ENCODE data around the gene GUCY2C. TPM values are rescaled to one million over a fixed set of nuclear protein-coding genes. Genes with fewer than 3 reads are reported as not detected.

The GUCY2C gene
- total and polyA plus RNA-seq, 4 donors, result 0.01 to 0.05 TPM; not detected in 2

DNA sequence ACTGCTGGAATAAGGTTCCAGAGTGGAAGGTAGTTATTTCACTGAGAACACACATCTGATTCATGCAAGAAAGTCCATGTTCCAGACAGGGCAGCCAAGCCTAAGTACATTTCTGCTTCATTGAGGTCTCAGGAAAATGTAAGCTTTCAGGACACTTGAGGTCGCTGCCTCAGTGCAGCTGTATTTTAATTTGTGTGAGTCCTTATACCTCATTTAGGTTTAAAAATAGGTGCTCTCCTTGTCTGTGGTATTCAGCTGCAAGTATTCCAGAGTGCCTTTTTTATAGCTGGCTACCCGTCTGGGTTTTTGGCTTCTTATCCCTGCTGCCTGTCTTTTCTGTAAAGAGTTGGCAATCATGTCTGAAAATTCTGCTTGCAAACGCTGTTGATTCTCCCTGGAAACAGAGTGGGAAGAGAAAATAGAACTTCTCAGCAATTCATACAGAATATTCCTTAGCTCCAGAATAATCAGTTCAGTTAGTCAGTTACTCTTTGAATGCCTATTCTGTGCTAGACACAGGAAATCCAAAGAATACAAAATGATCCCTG, 83.4 kb downstream of the GUCY2C start:
- Histone ChIP-seq H3K27me3 (ENCODE audit: control insufficient read depth in 4 of 4, insufficient read depth in 4 of 4, low read length in 3 of 4) (no peaks in the 10 kb centered on the region), H3K4me3 (ENCODE audit: low read depth in 1 of 3, low read length in 3 of 3) (no peak overlapping the region), H3K4me1 (ENCODE audit: control insufficient read depth in 4 of 4, insufficient read depth in 4 of 4, low read length in 3 of 4) (peaks cover 0 to 4% (median 1%) of the 10 kb centered on the region in 4 donors), H3K36me3 (ENCODE audit: control insufficient read depth in 4 of 4, insufficient read depth in 3 of 4, low read depth in 1 of 4, low read length in 3 of 4) (no peaks in the 10 kb centered on the region), H3K27ac (ENCODE audit: low read depth in 1 of 2, low read length in 2 of 2) (no peak overlapping the region), H3K9ac (ENCODE audit: low read depth in 1 of 2, low read length in 2 of 2) (no peak overlapping the region), H3K9me3 (ENCODE audit: control insufficient read depth in 4 of 4, low read length in 3 of 4) (peaks cover 0 to 6% (median 4%) of the 10 kb centered on the region in 4 donors)
- DNase-seq (ENCODE audit: low spot score), result no peak
- 88% methylated on average over 3 of the region's 3 CpGs for WGBS
- TF ChIP-seq, protein P1, sequence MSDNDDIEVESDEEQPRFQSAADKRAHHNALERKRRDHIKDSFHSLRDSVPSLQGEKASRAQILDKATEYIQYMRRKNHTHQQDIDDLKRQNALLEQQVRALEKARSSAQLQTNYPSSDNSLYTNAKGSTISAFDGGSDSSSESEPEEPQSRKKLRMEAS (IDR thresholded peaks at IDR 0.05), result no peak
- TF ChIP-seq EGR1 (IDR thresholded peaks at IDR 0.05; ENCODE audit: low read depth in 2 of 2) (no peak), FOXA1 (IDR thresholded peaks at IDR 0.05) (no peak), YY1 (IDR thresholded peaks at IDR 0.05) (no peak), RXRA (IDR thresholded peaks at IDR 0.05) (no peak), SP1 (IDR thresholded peaks at IDR 0.05) (no peak), HNF4G (IDR thresholded peaks at IDR 0.05) (no peak)
- TF ChIP-seq, protein P2, sequence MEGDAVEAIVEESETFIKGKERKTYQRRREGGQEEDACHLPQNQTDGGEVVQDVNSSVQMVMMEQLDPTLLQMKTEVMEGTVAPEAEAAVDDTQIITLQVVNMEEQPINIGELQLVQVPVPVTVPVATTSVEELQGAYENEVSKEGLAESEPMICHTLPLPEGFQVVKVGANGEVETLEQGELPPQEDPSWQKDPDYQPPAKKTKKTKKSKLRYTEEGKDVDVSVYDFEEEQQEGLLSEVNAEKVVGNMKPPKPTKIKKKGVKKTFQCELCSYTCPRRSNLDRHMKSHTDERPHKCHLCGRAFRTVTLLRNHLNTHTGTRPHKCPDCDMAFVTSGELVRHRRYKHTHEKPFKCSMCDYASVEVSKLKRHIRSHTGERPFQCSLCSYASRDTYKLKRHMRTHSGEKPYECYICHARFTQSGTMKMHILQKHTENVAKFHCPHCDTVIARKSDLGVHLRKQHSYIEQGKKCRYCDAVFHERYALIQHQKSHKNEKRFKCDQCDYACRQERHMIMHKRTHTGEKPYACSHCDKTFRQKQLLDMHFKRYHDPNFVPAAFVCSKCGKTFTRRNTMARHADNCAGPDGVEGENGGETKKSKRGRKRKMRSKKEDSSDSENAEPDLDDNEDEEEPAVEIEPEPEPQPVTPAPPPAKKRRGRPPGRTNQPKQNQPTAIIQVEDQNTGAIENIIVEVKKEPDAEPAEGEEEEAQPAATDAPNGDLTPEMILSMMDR (IDR thresholded peaks at IDR 0.05; ENCODE audit: low read depth, low read length, missing input control), result no peak
- TF ChIP-seq, protein P3, sequence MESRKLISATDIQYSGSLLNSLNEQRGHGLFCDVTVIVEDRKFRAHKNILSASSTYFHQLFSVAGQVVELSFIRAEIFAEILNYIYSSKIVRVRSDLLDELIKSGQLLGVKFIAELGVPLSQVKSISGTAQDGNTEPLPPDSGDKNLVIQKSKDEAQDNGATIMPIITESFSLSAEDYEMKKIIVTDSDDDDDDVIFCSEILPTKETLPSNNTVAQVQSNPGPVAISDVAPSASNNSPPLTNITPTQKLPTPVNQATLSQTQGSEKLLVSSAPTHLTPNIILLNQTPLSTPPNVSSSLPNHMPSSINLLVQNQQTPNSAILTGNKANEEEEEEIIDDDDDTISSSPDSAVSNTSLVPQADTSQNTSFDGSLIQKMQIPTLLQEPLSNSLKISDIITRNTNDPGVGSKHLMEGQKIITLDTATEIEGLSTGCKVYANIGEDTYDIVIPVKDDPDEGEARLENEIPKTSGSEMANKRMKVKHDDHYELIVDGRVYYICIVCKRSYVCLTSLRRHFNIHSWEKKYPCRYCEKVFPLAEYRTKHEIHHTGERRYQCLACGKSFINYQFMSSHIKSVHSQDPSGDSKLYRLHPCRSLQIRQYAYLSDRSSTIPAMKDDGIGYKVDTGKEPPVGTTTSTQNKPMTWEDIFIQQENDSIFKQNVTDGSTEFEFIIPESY (IDR thresholded peaks at IDR 0.05), result no peak
- TF ChIP-seq, protein P4, sequence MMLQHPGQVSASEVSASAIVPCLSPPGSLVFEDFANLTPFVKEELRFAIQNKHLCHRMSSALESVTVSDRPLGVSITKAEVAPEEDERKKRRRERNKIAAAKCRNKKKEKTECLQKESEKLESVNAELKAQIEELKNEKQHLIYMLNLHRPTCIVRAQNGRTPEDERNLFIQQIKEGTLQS (IDR thresholded peaks at IDR 0.05), result no peak

DNA sequence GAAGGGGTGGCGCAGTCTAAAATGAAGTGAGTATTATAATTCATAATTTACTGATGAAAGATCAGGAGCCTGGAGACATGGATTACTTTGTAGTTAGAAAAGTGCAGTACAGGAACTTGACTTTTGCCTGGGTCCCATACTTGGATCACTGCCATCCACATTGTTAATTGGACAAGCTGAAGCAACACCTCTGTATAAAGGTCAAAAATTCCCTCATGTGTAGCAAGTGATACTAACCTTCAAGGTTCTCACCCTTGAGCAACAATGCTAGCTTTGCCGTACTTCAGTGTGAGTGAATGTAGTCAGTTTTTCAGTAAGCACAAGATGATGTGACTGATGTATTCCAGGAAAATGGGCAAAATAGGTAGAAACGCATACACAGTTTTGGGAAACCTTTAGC, 84.1 kb downstream of the GUCY2C start:
- H3K4me3 ChIP-seq (ENCODE audit: low read depth in 1 of 3, low read length in 3 of 3), result no peak overlapping the region
- no peaks in the 10 kb centered on the region for H3K27me3 ChIP-seq (ENCODE audit: control insufficient read depth in 4 of 4, insufficient read depth in 4 of 4, low read length in 3 of 4)
- H3K4me1 ChIP-seq (ENCODE audit: control insufficient read depth in 4 of 4, insufficient read depth in 4 of 4, low read length in 3 of 4), result peaks cover 0 to 4% (median 1%) of the 10 kb centered on the region in 4 donors
- DNase-seq (ENCODE audit: low spot score), result no peak
- H3K9me3 ChIP-seq (ENCODE audit: control insufficient read depth in 4 of 4, low read length in 3 of 4), result peaks cover 0 to 6% (median 4%) of the 10 kb centered on the region in 4 donors
- no peak overlapping the region for H3K27ac ChIP-seq (ENCODE audit: low read depth in 1 of 2, low read length in 2 of 2)
- 83% methylated on average over 3 of the region's 3 CpGs for WGBS
- H3K36me3 ChIP-seq (ENCODE audit: control insufficient read depth in 4 of 4, insufficient read depth in 3 of 4, low read depth in 1 of 4, low read length in 3 of 4), result no peaks in the 10 kb centered on the region
- TF ChIP-seq YY1 (IDR thresholded peaks at IDR 0.05), result no peak
- no peak overlapping the region for H3K9ac ChIP-seq (ENCODE audit: low read depth in 1 of 2, low read length in 2 of 2)

DNA sequence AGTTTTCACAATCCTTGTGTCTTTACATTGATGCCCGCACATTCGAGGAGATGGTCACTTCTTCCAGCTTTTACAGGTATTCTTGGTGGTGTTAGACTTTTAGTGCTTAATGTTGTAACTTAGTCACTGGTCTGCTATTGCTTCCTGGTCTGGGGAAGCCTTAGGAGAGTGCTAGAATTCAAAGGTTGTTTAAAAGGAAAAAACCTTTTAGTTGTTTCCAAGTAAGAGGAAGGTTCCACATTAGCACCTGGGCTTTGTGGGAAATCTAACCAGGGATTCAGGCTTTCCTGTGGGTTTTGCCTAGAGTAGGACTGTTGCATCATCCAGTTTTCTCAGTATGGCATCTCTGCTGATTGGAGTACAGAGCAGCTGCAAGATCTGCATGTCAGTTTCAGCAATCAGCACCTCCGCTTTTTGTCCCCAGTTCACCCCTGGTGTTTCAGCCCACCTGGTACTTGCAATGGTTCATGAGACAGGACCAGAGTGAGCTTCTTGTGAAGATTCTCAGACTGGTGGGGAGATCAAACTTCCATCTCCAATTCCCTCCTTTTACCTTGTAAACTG, 84.7 kb downstream of the GUCY2C start:
- WGBS, result 93% methylated on average over 3 of the region's 3 CpGs
- DNase-seq (ENCODE audit: low spot score), result no peak

More for the DNA sequence above, 84.7 kb downstream of the GUCY2C start:
- peaks cover 0 to 9% (median 4%) of the 10 kb centered on the region in 4 donors for H3K9me3 ChIP-seq (ENCODE audit: control insufficient read depth in 4 of 4, low read length in 3 of 4)
- no peak overlapping the region for H3K9ac ChIP-seq (ENCODE audit: low read depth in 1 of 2, low read length in 2 of 2)
- no peak overlapping the region for H3K27ac ChIP-seq (ENCODE audit: low read depth in 1 of 2, low read length in 2 of 2)
- H3K36me3 ChIP-seq (ENCODE audit: control insufficient read depth in 4 of 4, insufficient read depth in 3 of 4, low read depth in 1 of 4, low read length in 3 of 4), result no peaks in the 10 kb centered on the region
- peaks cover 0 to 4% (median 1%) of the 10 kb centered on the region in 4 donors for H3K4me1 ChIP-seq (ENCODE audit: control insufficient read depth in 4 of 4, insufficient read depth in 4 of 4, low read length in 3 of 4)
- H3K4me3 ChIP-seq (ENCODE audit: low read depth in 1 of 3, low read length in 3 of 3), result no peak overlapping the region
- TF ChIP-seq, protein P5, sequence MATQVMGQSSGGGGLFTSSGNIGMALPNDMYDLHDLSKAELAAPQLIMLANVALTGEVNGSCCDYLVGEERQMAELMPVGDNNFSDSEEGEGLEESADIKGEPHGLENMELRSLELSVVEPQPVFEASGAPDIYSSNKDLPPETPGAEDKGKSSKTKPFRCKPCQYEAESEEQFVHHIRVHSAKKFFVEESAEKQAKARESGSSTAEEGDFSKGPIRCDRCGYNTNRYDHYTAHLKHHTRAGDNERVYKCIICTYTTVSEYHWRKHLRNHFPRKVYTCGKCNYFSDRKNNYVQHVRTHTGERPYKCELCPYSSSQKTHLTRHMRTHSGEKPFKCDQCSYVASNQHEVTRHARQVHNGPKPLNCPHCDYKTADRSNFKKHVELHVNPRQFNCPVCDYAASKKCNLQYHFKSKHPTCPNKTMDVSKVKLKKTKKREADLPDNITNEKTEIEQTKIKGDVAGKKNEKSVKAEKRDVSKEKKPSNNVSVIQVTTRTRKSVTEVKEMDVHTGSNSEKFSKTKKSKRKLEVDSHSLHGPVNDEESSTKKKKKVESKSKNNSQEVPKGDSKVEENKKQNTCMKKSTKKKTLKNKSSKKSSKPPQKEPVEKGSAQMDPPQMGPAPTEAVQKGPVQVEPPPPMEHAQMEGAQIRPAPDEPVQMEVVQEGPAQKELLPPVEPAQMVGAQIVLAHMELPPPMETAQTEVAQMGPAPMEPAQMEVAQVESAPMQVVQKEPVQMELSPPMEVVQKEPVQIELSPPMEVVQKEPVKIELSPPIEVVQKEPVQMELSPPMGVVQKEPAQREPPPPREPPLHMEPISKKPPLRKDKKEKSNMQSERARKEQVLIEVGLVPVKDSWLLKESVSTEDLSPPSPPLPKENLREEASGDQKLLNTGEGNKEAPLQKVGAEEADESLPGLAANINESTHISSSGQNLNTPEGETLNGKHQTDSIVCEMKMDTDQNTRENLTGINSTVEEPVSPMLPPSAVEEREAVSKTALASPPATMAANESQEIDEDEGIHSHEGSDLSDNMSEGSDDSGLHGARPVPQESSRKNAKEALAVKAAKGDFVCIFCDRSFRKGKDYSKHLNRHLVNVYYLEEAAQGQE (IDR thresholded peaks at IDR 0.05), result no peak
- no peak for TF ChIP-seq SP1 (IDR thresholded peaks at IDR 0.05)
- no peaks in the 10 kb centered on the region for H3K27me3 ChIP-seq (ENCODE audit: control insufficient read depth in 4 of 4, insufficient read depth in 4 of 4, low read length in 3 of 4)
